Endothelial cell (in vitro differentiated cells): ENCODE data around the gene CRYBA2. TPM values are rescaled to one million over a fixed set of nuclear protein-coding genes. Genes with fewer than 3 reads are reported as not detected.

Experiments used
- DNase-seq: peaks from one replicate; pipeline ENCODE4 v3.0.0; 2021; ENCODE audit warnings: low spot score
- H3K27ac Mint-ChIP-seq: one replicate; pipeline ENCODE4 v1.8.0; 2021; ENCODE audit warnings: mixed read lengths, inconsistent platforms; ENCODE audit not compliant: unreplicated experiment
- H3K27me3 Mint-ChIP-seq: one replicate; pipeline ENCODE4 v1.8.0; 2021; ENCODE audit warnings: mild to moderate bottlenecking, moderate library complexity, mixed read lengths, inconsistent platforms; ENCODE audit not compliant: unreplicated experiment
- H3K36me3 Mint-ChIP-seq: one replicate; pipeline ENCODE4 v1.8.0; 2021; ENCODE audit warnings: mild to moderate bottlenecking, low read depth, mixed read lengths, inconsistent platforms; ENCODE audit not compliant: unreplicated experiment
- H3K4me1 Mint-ChIP-seq: one replicate; pipeline ENCODE4 v1.8.0; 2021; ENCODE audit warnings: mild to moderate bottlenecking, mixed read lengths, inconsistent platforms; ENCODE audit not compliant: unreplicated experiment
- H3K4me3 Mint-ChIP-seq: one replicate; pipeline ENCODE4 v1.8.0; 2021; ENCODE audit warnings: mild to moderate bottlenecking, mixed read lengths, inconsistent platforms; ENCODE audit not compliant: unreplicated experiment
- H3K9me3 Mint-ChIP-seq: one replicate; pipeline ENCODE4 v1.8.0; 2021; ENCODE audit warnings: mixed read lengths, inconsistent platforms; ENCODE audit not compliant: unreplicated experiment
- total RNA-seq: library from RNA; stranded (reverse); fragmentation: NEBNext Ultra II Directional; extraction: Animal tissue kit (Norgen Biotek cat#: 25700); gene quantifications from one replicate; pipeline ENCODE4 v1.2.1, GENCODE V29; 2021; ENCODE audit not compliant: unreplicated experiment
- TF ChIP-seq, protein P1 (sequence below): fragments of 200-600 bp; sonication (generic); IDR thresholded peaks from one replicate; pipeline ENCODE4 v1.5.0; 2021; ENCODE audit warnings: antibody characterized with exemption; ENCODE audit not compliant: unreplicated experiment

CRYBA2 gene
- total RNA-seq, 1 donor from 2014 or later: not detected

DNA sequence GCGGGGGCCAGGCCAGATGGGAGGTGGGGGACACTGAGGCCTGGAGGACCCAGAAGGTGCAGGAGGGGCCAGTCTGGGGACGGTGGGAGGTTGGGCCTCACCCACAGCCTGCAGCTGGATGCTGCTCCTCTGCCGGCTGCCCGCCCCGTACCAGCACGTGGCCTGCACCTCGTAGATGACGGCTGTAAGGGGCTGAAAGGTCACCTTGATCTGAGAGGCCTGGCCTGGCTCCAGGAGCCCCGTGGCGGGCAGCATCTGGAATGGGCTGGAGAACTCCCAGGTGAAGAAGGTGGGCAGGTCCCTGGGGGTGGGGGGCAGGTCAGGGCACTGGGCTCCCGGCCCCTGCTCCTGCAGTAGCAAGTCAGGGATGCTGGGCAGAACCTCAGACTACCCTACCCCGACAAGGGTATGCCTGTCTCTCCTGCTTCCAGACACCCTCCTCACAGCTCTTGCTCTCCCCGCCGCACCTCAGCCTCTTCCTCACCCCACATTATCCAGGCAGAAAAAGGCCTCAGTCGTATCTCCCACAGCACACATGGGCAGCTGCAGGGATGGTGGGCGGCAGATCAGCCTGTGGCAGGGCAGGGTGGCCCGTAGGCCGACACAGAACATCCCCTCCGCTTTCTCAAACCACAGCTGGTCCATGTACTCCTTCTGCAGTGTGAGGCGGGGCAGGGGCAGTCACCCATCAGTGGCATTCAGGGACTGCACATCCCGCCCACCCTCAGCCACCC lies 38.0 kb upstream of the CRYBA2 start:
- no peaks in the 10 kb centered on the region for H3K9me3 Mint-ChIP-seq
- DNase-seq: no peak
- TF ChIP-seq, protein P1, sequence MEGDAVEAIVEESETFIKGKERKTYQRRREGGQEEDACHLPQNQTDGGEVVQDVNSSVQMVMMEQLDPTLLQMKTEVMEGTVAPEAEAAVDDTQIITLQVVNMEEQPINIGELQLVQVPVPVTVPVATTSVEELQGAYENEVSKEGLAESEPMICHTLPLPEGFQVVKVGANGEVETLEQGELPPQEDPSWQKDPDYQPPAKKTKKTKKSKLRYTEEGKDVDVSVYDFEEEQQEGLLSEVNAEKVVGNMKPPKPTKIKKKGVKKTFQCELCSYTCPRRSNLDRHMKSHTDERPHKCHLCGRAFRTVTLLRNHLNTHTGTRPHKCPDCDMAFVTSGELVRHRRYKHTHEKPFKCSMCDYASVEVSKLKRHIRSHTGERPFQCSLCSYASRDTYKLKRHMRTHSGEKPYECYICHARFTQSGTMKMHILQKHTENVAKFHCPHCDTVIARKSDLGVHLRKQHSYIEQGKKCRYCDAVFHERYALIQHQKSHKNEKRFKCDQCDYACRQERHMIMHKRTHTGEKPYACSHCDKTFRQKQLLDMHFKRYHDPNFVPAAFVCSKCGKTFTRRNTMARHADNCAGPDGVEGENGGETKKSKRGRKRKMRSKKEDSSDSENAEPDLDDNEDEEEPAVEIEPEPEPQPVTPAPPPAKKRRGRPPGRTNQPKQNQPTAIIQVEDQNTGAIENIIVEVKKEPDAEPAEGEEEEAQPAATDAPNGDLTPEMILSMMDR: no peak
- no peak overlapping the region for H3K4me3 Mint-ChIP-seq
- peaks cover 2% of the 10 kb centered on the region for H3K27me3 Mint-ChIP-seq
- H3K27ac Mint-ChIP-seq: no peak overlapping the region
- H3K36me3 Mint-ChIP-seq: no peaks in the 10 kb centered on the region
- H3K4me1 Mint-ChIP-seq: no peaks in the 10 kb centered on the region

DNA sequence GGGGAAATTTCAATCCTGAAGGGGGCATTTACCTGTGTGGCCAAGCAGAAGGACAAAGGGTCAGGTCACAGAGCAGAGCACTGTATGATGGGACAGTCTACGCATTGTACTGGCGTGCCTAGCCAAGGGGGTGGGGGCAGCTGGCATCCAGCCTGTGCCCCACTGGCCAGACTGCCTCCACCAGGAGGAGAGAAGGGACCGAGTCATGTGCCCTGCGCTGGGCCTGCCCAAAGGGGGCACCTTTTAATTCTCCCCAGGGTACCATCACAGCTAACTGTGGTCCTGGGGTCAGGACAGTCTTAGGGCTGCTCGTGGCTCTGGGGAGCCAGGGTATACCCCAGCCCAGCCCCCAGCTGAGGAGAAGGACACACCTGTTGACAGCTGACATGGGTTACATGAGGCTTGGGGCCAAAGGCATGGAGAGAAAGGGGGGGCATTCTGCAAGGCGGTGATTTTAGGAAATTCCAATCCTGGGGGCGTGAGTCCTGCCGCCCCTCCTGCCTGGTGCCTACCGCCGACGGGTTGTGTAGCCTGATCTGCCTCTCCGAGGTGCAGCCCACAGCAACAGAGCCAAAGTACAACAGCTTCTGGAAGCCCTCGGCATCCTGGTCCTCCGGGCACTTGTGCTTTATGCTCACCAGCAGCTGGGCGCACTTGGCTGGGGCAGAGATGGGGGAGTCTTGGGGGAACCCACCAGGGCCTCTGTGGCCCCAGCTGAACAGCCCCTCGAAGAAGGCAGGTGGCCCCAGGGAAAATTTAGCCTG lies 37.1 kb upstream of the CRYBA2 start:
- Mint-ChIP-seq H3K36me3 (no peaks in the 10 kb centered on the region), H3K4me3 (no peak overlapping the region), H3K4me1 (no peaks in the 10 kb centered on the region), H3K27ac (no peak overlapping the region), H3K27me3 (peaks cover 2% of the 10 kb centered on the region), H3K9me3 (no peaks in the 10 kb centered on the region)
- TF ChIP-seq, protein P1: no peak
- no peak for DNase-seq

DNA sequence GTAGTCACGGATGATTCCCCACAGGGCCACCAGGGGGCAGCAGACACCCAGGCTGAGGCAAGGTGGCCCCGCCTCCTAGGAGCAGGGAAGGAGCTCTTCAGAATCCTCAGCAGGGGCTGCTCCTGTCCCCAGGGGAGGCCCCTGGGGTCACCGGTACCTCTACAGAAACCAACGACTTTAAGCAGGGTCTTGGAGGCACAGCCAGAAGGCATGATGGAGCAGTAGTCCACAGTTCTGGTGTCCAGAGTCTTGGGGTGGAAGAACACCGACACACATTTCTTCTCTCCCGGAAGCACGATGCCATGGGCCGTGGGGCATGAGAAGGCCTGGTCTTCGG lies 36.6 kb upstream of the CRYBA2 start:
- H3K27me3 Mint-ChIP-seq: peaks cover 2% of the 10 kb centered on the region
- no peaks in the 10 kb centered on the region for H3K4me1 Mint-ChIP-seq
- no peaks in the 10 kb centered on the region for H3K9me3 Mint-ChIP-seq
- DNase-seq: peak; percentile 88
- no peak overlapping the region for H3K27ac Mint-ChIP-seq
- no peak overlapping the region for H3K4me3 Mint-ChIP-seq
- H3K36me3 Mint-ChIP-seq: no peaks in the 10 kb centered on the region
- TF ChIP-seq, protein P1: peak; percentile 95

DNA sequence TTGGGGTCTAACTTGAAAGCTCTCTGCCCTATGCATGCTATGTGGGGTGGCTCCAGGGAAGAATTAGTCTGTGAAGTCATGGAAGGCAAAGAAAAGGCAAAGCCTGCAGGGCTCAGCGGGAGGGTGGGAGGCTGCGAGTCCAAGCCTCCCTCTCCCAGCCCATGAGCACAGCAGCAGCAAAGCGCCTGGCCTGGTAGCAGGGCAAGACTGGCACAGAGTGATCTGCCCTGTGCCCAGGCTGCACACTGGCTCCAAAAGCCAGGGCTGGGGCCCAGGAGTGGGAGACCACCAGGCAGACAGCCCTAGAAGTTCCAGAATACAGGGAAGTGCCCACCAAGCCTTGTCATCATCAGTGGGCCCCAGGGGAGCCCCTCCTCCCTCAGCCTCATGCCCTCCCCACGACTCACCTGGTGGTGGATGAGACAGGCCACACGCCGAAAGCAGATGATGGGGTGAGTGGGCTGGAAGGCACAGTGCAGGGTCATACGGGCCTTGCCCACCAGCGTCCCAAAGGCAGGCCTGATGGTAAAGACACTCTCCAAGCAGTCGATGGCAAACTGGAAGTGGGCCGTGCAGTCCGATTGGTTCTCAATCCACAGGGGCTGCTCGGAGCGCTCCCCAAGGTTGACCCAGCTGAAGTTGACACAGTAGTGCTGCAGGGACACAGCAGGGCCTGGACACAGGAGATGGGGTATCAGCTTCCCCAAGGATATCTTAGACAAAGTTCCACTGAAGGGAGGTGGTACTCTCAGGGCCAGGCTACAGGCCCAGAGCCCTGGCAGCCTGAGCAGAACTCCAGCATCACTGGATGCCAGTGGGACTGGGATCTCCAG lies 36.0 kb upstream of the CRYBA2 start:
- DNase-seq: no peak
- Mint-ChIP-seq H3K9me3 (no peaks in the 10 kb centered on the region), H3K36me3 (no peaks in the 10 kb centered on the region), H3K27ac (no peak overlapping the region), H3K4me1 (no peaks in the 10 kb centered on the region), H3K27me3 (peaks cover 2% of the 10 kb centered on the region), H3K4me3 (no peak overlapping the region)
- TF ChIP-seq, protein P1: no peak
